ENCODE measurements around the gene RAB23.

RAB23 gene

DNA sequence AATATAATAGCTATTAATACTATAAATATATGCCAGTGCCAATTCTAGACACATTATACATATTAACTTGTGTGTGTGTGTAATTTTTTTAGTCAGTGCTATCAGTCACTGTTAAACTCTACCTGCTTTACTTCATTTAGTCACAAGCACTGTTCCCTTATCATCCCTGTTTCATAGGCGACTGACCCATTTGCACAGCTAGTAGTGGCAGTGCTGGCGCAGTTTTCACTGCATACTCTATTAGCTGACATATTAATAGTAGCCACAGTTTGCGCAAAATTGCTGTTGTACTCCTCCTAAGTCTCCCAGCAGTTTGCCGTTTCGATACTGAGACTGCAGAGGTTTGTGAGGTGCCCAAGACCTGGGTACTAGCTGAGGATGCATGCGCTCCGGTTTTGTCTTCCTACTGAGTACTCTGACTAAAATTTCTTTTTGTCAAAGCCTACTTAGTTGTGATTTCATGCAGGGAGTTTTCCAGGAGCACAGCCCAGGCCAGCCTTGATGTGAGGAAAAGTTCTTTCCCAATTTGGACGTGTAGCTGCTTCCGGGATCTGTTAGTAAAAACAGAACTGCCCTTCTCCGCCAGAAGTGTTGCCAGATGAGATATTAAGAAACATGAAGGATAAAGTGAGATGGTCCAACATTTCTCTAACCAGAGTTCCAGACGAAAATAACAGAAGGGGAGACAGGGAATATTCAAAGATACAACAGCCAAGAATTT, 44.4 kb downstream of the RAB23 start:
- DNase-seq, result no peak

DNA sequence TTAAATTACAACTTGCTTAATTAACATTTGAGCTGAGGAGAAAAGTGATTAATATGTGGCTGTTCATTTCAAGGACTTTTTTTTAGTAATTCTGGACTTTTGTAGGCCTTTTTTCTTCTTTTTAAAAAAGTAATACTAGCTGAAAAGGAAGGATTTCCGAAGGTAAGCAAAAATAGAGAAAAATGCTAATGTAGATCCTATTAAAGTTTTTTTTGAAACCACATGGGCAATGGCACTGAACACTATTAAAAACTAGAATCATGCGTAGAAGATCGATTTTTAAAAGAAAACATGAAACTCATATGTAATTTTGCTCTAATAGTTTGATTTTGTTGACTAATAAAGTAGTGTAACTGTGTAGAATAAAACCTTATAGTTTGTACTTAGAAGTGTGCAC, 47.6 kb downstream of the RAB23 start:
- DNase-seq, result no peak

GRCh38 chr6:57173886-57174510, 48.1 kb downstream of the RAB23 start:
- peak; percentile 34 for DNase-seq

- peak; percentile 72 for DNase-seq
These were observed 48.8 kb downstream of the RAB23 start for GRCh38 chr6:57173056-57173885.

DNA sequence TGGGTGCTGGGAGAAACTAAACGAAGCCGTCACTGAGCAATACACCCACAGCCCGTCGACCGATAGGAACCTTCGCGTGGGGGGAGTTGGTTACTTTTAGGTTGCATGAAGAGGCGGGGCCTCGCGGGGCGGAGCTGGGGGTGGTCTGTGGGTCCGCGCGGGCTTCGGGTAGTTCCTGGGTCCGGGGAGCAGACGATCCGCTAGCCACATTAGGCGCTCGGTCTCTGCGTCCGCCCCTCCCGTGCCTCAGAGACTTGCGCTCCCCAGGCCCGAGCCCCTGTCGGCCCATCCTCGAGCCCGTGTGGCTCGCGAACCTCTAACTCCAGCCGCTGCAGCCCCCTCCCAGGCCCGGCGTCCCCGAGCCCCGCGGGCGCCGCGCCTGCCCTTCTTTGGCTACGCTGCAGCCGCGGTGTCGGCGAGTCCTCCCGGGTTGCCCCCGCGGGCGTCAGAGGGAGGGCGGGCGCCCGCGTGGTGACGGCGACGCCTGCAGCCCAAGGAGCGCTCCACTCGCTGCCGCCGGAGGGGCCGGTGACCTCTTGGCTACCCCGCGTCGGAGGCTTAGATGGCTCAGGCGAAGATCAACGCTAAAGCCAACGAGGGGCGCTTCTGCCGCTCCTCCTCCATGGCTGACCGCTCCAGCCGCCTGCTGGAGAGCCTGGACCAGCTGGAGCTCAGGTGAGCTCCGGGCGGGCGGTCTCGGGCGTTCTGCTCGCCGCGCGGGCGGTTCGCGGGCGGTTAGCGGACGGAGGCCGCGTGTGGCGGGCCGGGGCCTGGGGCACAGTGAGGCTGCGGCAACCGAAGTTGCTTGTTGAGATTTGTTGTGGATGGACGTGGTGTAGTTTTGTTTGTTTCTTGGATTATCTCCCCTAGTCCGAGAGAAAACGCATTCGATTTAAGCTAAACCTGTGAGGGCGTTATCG, 49.7 kb downstream of the RAB23 start, which contains the start of gene BAG2:
BAG2 (plus strand) TSS at position 191 of the 920 bp plus-strand sequence; CDS start at position 563, 372 bp downstream.
- peak; percentile 98 for DNase-seq

DNA sequence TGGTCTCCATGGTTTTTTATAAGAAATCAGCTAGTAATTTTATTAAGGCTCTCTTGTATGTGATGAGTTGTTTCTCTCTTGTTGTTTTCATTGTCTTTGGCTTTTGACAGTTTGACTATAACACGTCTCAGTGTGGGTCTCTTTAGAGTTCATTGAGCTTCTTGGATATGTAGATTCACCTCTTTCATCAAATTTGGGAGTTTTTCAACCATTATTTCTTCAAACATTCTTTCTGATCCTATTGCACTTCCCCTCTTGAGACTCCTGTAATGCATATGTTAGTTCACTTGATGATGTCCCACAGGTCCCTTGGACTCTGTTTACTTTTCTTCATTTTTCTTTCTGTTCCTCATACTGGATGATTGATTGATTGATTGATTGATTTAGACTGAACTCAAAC, 57.0 kb downstream of the RAB23 start:
- DNase-seq, result no peak

GRCh38 chr6:57163956-57164355, 58.2 kb downstream of the RAB23 start:
- peak; percentile 20 for DNase-seq

DNA sequence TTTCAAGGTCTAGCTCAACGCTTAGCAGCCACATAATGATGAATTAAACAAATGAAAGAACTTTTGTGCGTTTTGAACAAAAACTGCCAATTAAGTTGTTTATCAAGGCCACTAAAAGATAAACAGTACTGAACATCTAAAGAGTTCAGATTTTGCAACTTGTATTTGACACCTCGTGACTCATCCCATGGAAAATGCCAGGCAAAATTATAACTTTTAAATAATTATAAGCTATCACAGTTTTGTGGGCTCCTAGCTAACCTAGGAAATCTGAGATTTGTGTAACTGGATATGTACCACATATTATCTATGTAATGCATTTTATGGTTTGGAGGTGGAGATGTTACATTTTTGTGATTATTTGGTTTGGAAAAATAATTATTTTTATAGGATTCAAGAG, 59.6 kb downstream of the RAB23 start:
- DNase-seq, result no peak

GRCh38 chr6:57162028-57162427, 60.1 kb downstream of the RAB23 start:
- no peak for DNase-seq

DNA sequence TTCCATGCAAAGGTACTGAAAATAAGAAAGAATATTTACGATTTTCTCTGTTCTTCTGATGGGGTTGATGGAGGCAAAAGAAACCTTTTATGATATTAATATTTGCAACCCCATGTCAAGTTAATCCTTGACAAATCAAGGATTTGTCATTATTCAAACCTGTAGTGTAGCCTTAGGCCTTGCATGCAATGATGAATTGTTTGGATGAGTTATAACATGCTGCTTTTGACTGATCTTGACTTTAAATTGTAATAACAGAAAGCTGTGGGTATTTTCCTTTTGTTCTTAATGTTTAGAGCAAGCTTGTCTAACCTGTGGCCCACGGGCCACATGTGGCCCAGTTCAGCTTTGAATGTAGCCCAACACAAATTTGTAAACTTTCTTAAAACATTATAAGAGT, 63.0 kb downstream of the RAB23 start:
- DNase-seq, result no peak

DNA sequence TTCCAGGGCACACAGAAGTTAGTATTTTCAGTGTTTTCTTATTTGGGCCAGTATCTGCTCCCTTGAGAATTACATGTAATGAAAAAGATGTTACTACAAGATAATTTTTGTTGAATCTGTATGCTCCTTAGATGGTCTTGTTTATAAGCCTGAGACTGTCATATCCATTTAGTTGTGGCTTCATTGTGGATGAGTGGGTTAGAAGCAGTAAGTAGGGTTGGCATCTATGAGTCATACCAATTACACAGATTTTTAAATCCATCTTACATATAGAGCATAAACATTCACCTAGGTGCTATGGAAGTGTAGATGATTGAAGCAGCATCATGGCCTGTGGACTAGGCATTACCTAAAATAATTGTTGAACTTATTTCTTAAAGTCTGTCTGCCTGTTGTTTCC, 63.4 kb downstream of the RAB23 start:
- DNase-seq, result no peak

GRCh38 chr6:57147955-57148858, 73.9 kb downstream of the RAB23 start:
- peak; percentile 41 for DNase-seq

DNA sequence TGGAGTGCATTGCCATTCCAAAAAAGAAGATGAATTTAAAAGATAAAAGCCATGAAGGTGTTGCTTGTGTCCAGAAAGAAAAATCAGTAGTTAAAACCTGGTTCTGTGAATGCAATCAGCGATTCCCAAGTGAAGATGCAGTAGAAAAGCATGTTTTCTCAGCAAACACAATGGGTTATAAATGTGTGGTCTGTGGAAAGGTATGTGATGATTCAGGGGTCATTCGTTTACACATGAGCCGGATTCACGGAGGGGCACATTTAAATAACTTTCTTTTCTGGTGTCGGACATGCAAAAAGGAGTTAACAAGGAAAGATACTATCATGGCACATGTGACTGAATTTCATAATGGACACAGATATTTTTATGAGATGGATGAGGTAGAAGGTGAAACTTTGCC, 74.7 kb downstream of the RAB23 start:
- no peak for DNase-seq

GRCh38 chr6:57143690-57144089, 78.4 kb downstream of the RAB23 start:
- DNase-seq, result no peak

GRCh38 chr6:57142178-57142525, 80.0 kb downstream of the RAB23 start:
- DNase-seq, result no peak

DNA sequence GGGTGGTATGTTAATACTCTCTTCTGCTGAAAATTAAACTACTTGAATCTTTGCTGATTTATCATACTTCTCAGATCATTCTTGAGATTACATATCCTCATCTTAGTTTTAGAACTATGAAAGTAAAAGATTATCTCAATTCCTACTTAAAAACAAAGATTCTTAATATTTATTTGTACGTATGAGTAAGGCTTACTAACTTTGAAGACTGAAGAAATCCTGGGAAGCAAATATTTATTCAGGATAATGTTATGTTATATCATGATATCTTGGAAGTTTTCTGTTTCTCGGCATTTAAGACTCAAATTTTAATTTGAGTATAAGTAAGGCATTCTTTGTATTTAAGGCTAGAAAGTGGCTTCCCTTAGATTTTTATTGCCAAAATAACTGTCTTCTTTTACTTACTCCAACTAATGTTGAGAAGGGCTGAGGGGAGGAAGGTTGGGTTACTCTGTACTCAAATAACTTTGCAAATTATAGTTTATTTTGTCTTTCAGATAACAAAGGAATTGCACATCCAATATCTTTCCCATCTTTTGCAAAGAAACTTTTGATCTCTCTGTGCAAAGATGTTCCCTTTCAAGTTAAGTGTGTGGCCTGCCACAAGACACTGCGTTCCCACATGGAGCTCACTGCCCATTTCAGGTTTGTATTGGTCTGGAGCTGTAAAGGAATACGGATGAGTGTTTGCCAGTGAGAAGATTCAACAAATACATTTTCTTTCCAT, 80.5 kb downstream of the RAB23 start:
- DNase-seq, result no peak

- DNase-seq, result no peak
These were observed 84.1 kb downstream of the RAB23 start for GRCh38 chr6:57138026-57138425.

DNA sequence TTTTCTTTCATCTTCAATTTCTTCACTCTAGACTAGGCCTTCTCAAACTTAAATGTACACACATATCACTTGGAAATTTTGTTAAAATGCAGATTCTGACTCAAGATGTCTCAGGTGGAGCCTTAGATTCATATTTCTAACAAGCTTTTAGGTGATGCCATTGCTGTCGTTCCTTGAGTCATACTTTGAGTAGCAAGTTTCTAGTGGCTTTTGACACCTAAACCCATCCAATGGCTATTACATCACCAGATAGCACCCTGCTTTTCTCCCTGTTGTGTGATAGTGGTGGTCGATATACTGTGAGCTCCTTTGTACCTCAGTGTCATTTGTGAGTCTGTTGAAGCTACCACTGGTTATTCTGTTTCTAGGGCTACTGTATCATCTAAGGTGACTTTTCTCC, 84.8 kb downstream of the RAB23 start:
- no peak for DNase-seq
